WTC11 (cell line): Measurements from ENCODE around the gene GNLY. TPM values are rescaled to one million over a fixed set of nuclear protein-coding genes. Genes with fewer than 3 reads are reported as not detected.
"Not testable (repeated sequence)": the region's sequence is repeated elsewhere in the genome, so short reads cannot be mapped to it uniquely, and the experiment has no call there.

ENCODE experiments used
- ATAC-seq: fragments of 200-7000 bp; cut with Tn5 transposase; 2 replicates; pipeline ENCODE4 v1.10.0; 2021; ENCODE audit warnings: mild to moderate bottlenecking, moderate library complexity
- CTCF ChIA-PET: fragments of 300-600 bp; sonication (Branson Sonifier 250); formaldehyde crosslinking; loops from one replicate; lab custom pipeline; 2021; ENCODE audit warnings: antibody characterized with exemption; lab: Charles Lee
- POLR2A ChIA-PET: fragments of 350-600 bp; sonication (Branson Sonifier 250); formaldehyde crosslinking; loops from one replicate; lab custom pipeline; 2021; ENCODE audit warnings: antibody characterized with exemption; lab: Charles Lee
- DNase-seq: peaks from one replicate; pipeline ENCODE4 v3.0.0; 2021; ENCODE audit warnings: low spot score
- H3K27ac Mint-ChIP-seq: 2 replicates; pipeline ENCODE4 v1.8.0; 2021; ENCODE audit warnings: mixed read lengths
- H3K27me3 Mint-ChIP-seq: 2 replicates; pipeline ENCODE4 v1.8.0; 2021; ENCODE audit warnings: low read depth, mild to moderate bottlenecking, moderate library complexity, mixed read lengths
- H3K36me3 Mint-ChIP-seq: 2 replicates; pipeline ENCODE4 v1.8.0; 2021; ENCODE audit warnings: mixed read lengths
- H3K4me1 Mint-ChIP-seq: 2 replicates; pipeline ENCODE4 v1.8.0; 2022; ENCODE audit warnings: mixed read lengths
- H3K4me3 Mint-ChIP-seq: 2 replicates; pipeline ENCODE4 v1.8.0; 2021; ENCODE audit warnings: mild to moderate bottlenecking, moderate library complexity, mixed read lengths
- H3K9me3 Mint-ChIP-seq: 2 replicates; pipeline ENCODE4 v1.8.0; 2021; ENCODE audit warnings: mixed read lengths
- KAT7 ChIP-seq: sonication (generic); formaldehyde crosslinking; IDR thresholded peaks from 2 replicates; pipeline ENCODE4 v1.8.1; 2023; ENCODE audit warnings: missing genetic modification reagents, mild to moderate bottlenecking, borderline replicate concordance
- OVOL2 ChIP-seq: fragments of 250-450 bp; sonication (Bioruptor Pico); IDR thresholded peaks from 2 replicates; pipeline ENCODE4 v1.9.0; 2021; ENCODE audit warnings: mild to moderate bottlenecking, borderline replicate concordance
- RORB ChIP-seq: fragments of 250-450 bp; sonication (Bioruptor Pico); IDR thresholded peaks from 2 replicates; pipeline ENCODE4 v1.9.0; 2021; ENCODE audit warnings: mild to moderate bottlenecking
- total RNA-seq: library from RNA; stranded (reverse); gene quantifications from 3 replicates; pipeline ENCODE4 v1.2.3, GENCODE V29; 2021
- TF ChIP-seq, protein P1 (sequence below): sonication (generic); formaldehyde crosslinking; IDR thresholded peaks from 2 replicates; pipeline ENCODE4 v1.8.1; 2022; ENCODE audit warnings: low read depth, mild to moderate bottlenecking, moderate library complexity, missing genetic modification reagents, borderline replicate concordance
- TF ChIP-seq, protein P2 (sequence below): sonication (generic); formaldehyde crosslinking; IDR thresholded peaks from 2 replicates; pipeline ENCODE4 v1.8.0; 2022; ENCODE audit warnings: mild to moderate bottlenecking, missing genetic modification reagents
- TF ChIP-seq, protein P3 (sequence below): fragments of 250-450 bp; sonication (Bioruptor Pico); IDR thresholded peaks from 2 replicates; pipeline ENCODE4 v1.9.0; 2021; ENCODE audit warnings: mild to moderate bottlenecking
- TF ChIP-seq, protein P4 (sequence below): fragments of 250-450 bp; sonication (Bioruptor Pico); IDR thresholded peaks from 2 replicates; pipeline ENCODE4 v1.9.0; 2021; ENCODE audit warnings: mild to moderate bottlenecking, borderline replicate concordance
- TF ChIP-seq, protein P5 (sequence below): sonication (generic); formaldehyde crosslinking; conservative IDR thresholded peaks from 2 replicates; pipeline ENCODE4 v1.8.1; 2023; ENCODE audit warnings: mild to moderate bottlenecking, low read depth, missing genetic modification reagents, moderate library complexity
- TF ChIP-seq, protein P6 (sequence below): sonication (generic); formaldehyde crosslinking; IDR thresholded peaks from 2 replicates; pipeline ENCODE4 v1.8.0; 2023; ENCODE audit warnings: missing genetic modification reagents
- TF ChIP-seq, protein P7 (sequence below): fragments of 250-450 bp; sonication (Bioruptor Pico); IDR thresholded peaks from 2 replicates; pipeline ENCODE4 v2.1.2; 2022; ENCODE audit warnings: mild to moderate bottlenecking, moderate library complexity
- TF ChIP-seq, protein P8 (sequence below): sonication (generic); formaldehyde crosslinking; IDR thresholded peaks from 2 replicates; pipeline ENCODE4 v1.8.1; 2022; ENCODE audit warnings: mild to moderate bottlenecking, moderate library complexity, missing genetic modification reagents

GNLY gene
- total RNA-seq, 1 experiment from 2014 or later = not detected

DNA sequence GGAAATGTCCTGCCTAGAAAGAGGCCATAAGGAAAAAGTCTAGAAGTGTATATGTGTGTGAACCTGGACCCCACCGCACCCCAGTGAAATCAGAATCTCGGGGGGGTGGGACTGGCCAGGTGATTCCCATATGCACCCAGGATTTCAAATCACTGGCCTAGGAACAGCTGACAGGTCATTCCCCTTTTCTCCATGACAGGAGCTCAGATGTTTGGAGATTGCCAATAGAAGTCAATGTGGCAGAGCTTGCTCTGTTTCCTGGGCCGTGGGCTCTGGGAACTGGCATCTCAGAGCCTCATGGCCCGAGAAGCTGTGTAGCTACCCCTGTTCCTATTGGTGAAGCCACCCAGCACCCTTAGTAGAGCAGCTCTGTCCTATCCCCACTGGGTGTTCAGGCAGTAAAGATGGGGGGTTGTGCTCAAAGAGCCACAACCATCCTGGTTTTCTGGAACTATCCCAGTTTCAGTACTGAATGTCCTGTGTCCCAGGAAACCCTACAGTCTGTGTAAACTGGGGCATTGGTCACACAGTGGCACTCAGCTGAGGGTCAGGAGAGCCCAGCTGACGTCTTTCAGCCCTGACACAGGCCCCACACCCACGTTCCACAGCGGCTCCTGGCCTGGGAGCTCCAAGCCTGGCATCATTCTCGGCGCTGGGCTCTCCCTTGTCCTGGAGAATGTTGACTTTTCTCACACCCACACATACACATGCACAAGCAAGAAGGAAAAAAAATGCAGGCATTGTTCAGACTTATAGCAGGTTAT lies 18.9 kb downstream of the GNLY start:
- CTCF ChIA-PET = interaction anchor here (0.6 to 2.9 kb wide), 7 partner anchors 11 to 115 kb away, joined by 3 to 16 read pairs (median 3); partner anchors contain the start of gene ATOH8
- Mint-ChIP-seq H3K4me3 (no peak overlapping the region), H3K27ac (no peak overlapping the region), H3K9me3 (no peaks in the 10 kb centered on the region), H3K36me3 (no peaks in the 10 kb centered on the region), H3K27me3 (peaks cover 1% of the 10 kb centered on the region), H3K4me1 (no peaks in the 10 kb centered on the region)
- TF ChIP-seq, protein P1, sequence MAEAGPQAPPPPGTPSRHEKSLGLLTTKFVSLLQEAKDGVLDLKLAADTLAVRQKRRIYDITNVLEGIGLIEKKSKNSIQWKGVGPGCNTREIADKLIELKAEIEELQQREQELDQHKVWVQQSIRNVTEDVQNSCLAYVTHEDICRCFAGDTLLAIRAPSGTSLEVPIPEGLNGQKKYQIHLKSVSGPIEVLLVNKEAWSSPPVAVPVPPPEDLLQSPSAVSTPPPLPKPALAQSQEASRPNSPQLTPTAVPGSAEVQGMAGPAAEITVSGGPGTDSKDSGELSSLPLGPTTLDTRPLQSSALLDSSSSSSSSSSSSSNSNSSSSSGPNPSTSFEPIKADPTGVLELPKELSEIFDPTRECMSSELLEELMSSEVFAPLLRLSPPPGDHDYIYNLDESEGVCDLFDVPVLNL (CRISPR knock-in tag) = no peak
- POLR2A ChIA-PET = interaction anchor here (0.6 kb wide), 1 partner anchor 42 kb away, joined by 3 read pairs; no protein-coding TSS in a partner anchor
- no peak for DNase-seq
- ATAC-seq = no peak

DNA sequence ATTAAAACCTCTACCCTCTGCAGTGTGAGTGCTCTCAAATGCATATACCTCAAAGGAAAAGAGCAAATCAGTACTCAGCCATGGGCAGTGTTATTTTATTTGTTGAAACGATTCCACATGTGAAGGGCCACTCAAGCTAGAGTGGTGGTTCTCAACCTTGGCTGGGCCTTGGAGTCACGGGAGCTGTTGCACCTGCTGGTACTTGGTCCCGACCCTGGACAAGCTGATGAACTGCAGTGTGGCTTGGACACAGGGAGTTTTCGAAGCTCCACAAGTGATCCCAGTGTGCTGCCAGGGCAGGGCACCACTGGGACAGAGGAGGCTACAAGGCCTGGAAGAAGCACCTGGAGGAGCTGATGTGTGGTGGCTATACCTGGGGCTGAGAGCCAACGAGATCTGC lies 19.7 kb downstream of the GNLY start:
- Mint-ChIP-seq H3K9me3 (no peaks in the 10 kb centered on the region), H3K27me3 (no peaks in the 10 kb centered on the region; the same call in none of the 2 replicates), H3K4me1 (no peaks in the 10 kb centered on the region), H3K36me3 (no peaks in the 10 kb centered on the region), H3K4me3 (no peak overlapping the region), H3K27ac (no peak overlapping the region)
- POLR2A ChIA-PET = interaction anchor here (0.6 kb wide), 1 partner anchor 43 kb away, joined by 3 read pairs; no protein-coding TSS in a partner anchor
- CTCF ChIA-PET = interaction anchor here (1.4 to 2.9 kb wide), 3 partner anchors 16 to 114 kb away, joined by 3 to 16 read pairs (median 4); no protein-coding TSS in a partner anchor
- DNase-seq (no peak), ATAC-seq (no peak)
- TF ChIP-seq, protein P2, sequence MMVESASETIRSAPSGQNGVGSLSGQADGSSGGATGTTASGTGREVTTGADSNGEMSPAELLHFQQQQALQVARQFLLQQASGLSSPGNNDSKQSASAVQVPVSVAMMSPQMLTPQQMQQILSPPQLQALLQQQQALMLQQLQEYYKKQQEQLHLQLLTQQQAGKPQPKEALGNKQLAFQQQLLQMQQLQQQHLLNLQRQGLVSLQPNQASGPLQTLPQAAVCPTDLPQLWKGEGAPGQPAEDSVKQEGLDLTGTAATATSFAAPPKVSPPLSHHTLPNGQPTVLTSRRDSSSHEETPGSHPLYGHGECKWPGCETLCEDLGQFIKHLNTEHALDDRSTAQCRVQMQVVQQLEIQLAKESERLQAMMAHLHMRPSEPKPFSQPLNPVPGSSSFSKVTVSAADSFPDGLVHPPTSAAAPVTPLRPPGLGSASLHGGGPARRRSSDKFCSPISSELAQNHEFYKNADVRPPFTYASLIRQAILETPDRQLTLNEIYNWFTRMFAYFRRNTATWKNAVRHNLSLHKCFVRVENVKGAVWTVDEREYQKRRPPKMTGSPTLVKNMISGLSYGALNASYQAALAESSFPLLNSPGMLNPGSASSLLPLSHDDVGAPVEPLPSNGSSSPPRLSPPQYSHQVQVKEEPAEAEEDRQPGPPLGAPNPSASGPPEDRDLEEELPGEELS (CRISPR knock-in tag) = no peak
- TF ChIP-seq, protein P3, sequence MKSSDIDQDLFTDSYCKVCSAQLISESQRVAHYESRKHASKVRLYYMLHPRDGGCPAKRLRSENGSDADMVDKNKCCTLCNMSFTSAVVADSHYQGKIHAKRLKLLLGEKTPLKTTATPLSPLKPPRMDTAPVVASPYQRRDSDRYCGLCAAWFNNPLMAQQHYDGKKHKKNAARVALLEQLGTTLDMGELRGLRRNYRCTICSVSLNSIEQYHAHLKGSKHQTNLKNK (CRISPR knock-in tag) = no peak
- TF ChIP-seq, protein P4, sequence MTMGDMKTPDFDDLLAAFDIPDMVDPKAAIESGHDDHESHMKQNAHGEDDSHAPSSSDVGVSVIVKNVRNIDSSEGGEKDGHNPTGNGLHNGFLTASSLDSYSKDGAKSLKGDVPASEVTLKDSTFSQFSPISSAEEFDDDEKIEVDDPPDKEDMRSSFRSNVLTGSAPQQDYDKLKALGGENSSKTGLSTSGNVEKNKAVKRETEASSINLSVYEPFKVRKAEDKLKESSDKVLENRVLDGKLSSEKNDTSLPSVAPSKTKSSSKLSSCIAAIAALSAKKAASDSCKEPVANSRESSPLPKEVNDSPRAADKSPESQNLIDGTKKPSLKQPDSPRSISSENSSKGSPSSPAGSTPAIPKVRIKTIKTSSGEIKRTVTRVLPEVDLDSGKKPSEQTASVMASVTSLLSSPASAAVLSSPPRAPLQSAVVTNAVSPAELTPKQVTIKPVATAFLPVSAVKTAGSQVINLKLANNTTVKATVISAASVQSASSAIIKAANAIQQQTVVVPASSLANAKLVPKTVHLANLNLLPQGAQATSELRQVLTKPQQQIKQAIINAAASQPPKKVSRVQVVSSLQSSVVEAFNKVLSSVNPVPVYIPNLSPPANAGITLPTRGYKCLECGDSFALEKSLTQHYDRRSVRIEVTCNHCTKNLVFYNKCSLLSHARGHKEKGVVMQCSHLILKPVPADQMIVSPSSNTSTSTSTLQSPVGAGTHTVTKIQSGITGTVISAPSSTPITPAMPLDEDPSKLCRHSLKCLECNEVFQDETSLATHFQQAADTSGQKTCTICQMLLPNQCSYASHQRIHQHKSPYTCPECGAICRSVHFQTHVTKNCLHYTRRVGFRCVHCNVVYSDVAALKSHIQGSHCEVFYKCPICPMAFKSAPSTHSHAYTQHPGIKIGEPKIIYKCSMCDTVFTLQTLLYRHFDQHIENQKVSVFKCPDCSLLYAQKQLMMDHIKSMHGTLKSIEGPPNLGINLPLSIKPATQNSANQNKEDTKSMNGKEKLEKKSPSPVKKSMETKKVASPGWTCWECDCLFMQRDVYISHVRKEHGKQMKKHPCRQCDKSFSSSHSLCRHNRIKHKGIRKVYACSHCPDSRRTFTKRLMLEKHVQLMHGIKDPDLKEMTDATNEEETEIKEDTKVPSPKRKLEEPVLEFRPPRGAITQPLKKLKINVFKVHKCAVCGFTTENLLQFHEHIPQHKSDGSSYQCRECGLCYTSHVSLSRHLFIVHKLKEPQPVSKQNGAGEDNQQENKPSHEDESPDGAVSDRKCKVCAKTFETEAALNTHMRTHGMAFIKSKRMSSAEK (CRISPR knock-in tag) = no peak

DNA sequence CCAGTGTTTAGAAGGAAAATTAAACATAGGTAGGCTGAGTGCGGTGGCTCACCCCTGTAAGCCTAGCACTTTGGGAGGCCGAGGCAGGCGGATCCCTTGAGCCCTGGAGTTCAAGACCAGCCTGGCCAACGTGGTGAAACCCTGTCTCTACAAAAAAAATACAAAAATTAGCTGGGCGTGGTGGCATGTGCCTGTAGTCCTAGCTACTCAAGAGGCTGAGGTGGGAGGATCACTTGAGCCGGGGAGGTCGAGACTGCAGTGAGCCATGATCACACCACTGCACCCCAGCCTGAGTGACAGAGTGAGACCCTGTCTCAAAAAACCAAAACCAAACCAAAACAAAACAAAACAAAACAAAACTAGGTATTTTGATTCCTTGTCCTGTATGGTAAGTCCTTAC lies 20.3 kb downstream of the GNLY start:
- H3K4me1 Mint-ChIP-seq, POLR2A ChIA-PET, ATAC-seq, H3K4me3 Mint-ChIP-seq, H3K9me3 Mint-ChIP-seq, H3K27me3 Mint-ChIP-seq, DNase-seq, H3K36me3 Mint-ChIP-seq, H3K27ac Mint-ChIP-seq: not testable (repeated sequence)
- CTCF ChIA-PET = interaction anchor here (1.4 to 2.9 kb wide), 3 partner anchors 15 to 113 kb away, joined by 3 to 16 read pairs (median 4); no protein-coding TSS in a partner anchor

DNA sequence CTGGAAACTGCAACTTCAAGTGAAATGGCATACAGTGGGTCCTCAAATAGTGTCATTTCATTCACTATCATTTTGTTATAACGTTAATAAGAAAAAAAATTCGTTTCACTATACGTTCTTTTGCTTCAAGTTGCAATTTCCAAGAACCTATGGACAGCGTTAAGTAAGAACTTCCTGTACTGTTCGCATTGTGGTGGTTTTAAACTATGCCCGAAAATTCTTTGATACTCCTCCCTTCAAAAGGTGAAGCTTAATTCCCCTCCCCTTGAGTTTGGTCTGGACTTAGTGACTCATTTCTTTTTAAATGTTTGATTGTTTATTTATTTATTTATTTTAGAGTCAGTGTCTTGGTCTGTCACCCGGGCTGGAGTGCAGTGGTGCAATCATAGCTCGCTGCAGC lies 20.7 kb downstream of the GNLY start:
- CTCF ChIA-PET = interaction anchor here (1.2 to 1.7 kb wide), 5 partner anchors 8 to 113 kb away, joined by 3 to 7 read pairs (median 4); no protein-coding TSS in a partner anchor
- H3K9me3 Mint-ChIP-seq = no peaks in the 10 kb centered on the region
- no peaks in the 10 kb centered on the region for H3K36me3 Mint-ChIP-seq
- no peak overlapping the region for H3K27ac Mint-ChIP-seq
- no peaks in the 10 kb centered on the region; the same call in none of the 2 replicates for H3K27me3 Mint-ChIP-seq
- ATAC-seq (no peak), DNase-seq (no peak)
- no peak overlapping the region for H3K4me3 Mint-ChIP-seq
- POLR2A ChIA-PET = no interaction called here
- no peaks in the 10 kb centered on the region for H3K4me1 Mint-ChIP-seq
- TF ChIP-seq, protein P5, sequence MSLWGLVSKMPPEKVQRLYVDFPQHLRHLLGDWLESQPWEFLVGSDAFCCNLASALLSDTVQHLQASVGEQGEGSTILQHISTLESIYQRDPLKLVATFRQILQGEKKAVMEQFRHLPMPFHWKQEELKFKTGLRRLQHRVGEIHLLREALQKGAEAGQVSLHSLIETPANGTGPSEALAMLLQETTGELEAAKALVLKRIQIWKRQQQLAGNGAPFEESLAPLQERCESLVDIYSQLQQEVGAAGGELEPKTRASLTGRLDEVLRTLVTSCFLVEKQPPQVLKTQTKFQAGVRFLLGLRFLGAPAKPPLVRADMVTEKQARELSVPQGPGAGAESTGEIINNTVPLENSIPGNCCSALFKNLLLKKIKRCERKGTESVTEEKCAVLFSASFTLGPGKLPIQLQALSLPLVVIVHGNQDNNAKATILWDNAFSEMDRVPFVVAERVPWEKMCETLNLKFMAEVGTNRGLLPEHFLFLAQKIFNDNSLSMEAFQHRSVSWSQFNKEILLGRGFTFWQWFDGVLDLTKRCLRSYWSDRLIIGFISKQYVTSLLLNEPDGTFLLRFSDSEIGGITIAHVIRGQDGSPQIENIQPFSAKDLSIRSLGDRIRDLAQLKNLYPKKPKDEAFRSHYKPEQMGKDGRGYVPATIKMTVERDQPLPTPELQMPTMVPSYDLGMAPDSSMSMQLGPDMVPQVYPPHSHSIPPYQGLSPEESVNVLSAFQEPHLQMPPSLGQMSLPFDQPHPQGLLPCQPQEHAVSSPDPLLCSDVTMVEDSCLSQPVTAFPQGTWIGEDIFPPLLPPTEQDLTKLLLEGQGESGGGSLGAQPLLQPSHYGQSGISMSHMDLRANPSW (CRISPR knock-in tag) = no peak
- no peak for TF ChIP-seq RORB (CRISPR knock-in tag)
- TF ChIP-seq OVOL2 (CRISPR knock-in tag) = no peak
- TF ChIP-seq, protein P6, sequence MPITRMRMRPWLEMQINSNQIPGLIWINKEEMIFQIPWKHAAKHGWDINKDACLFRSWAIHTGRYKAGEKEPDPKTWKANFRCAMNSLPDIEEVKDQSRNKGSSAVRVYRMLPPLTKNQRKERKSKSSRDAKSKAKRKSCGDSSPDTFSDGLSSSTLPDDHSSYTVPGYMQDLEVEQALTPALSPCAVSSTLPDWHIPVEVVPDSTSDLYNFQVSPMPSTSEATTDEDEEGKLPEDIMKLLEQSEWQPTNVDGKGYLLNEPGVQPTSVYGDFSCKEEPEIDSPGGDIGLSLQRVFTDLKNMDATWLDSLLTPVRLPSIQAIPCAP (CRISPR knock-in tag) = no peak
- TF ChIP-seq, protein P7, sequence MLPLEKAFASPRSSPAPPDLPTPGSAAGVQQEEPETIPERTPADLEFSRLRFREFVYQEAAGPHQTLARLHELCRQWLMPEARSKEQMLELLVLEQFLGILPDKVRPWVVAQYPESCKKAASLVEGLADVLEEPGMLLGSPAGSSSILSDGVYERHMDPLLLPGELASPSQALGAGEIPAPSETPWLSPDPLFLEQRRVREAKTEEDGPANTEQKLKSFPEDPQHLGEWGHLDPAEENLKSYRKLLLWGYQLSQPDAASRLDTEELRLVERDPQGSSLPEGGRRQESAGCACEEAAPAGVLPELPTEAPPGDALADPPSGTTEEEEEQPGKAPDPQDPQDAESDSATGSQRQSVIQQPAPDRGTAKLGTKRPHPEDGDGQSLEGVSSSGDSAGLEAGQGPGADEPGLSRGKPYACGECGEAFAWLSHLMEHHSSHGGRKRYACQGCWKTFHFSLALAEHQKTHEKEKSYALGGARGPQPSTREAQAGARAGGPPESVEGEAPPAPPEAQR (CRISPR knock-in tag) = no peak
- no peak for TF ChIP-seq KAT7 (CRISPR knock-in tag)
- TF ChIP-seq, protein P8, sequence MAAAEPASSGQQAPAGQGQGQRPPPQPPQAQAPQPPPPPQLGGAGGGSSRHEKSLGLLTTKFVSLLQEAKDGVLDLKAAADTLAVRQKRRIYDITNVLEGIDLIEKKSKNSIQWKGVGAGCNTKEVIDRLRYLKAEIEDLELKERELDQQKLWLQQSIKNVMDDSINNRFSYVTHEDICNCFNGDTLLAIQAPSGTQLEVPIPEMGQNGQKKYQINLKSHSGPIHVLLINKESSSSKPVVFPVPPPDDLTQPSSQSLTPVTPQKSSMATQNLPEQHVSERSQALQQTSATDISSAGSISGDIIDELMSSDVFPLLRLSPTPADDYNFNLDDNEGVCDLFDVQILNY (CRISPR knock-in tag) = no peak
